Measurements from ENCODE around the gene CDC42BPB. TPM values are rescaled to one million over a fixed set of nuclear protein-coding genes. Genes with fewer than 3 reads are reported as not detected.

Gene CDC42BPB
- total and polyA plus RNA-seq, 2 of the 13 experiments (the other 11 are each of a cell fraction or from before 2014, with no cell fraction given), result 19.7 to 32.3 TPM

GRCh38 chr14:103104654-103105452 lies 47.5 kb upstream of the CDC42BPB start (continued):
- TF ChIP-seq FOXO4 (CRISPR knock-in tag; conservative IDR thresholded peaks at IDR 0.05), result no peak
- TF ChIP-seq ZFP82 (CRISPR knock-in tag; IDR thresholded peaks at IDR 0.05; ENCODE audit: borderline replicate concordance), result no peak
- no peak for TF ChIP-seq ZNF337 (CRISPR knock-in tag; IDR thresholded peaks at IDR 0.05; ENCODE audit: borderline replicate concordance, low read depth)
- no peak for TF ChIP-seq CENPX (CRISPR knock-in tag; IDR thresholded peaks at IDR 0.05)
- TF ChIP-seq ZNF101 (CRISPR knock-in tag; IDR thresholded peaks at IDR 0.05; ENCODE audit: borderline replicate concordance, low read depth), result no peak
- no peak for TF ChIP-seq ETS1 (CRISPR knock-in tag; IDR thresholded peaks at IDR 0.05)
- TF ChIP-seq ZNF142 (CRISPR knock-in tag; IDR thresholded peaks at IDR 0.05), result no peak
- TF ChIP-seq ZNF276 (CRISPR knock-in tag; IDR thresholded peaks at IDR 0.05; ENCODE audit: low read depth), result no peak
- no peak for TF ChIP-seq ARNT (IDR thresholded peaks at IDR 0.05)
- no peak for TF ChIP-seq ZNF383 (CRISPR knock-in tag; IDR thresholded peaks at IDR 0.05; ENCODE audit: borderline replicate concordance)
- TF ChIP-seq ZNF512 (CRISPR knock-in tag; IDR thresholded peaks at IDR 0.05), result no peak
- TF ChIP-seq PITX1 (CRISPR knock-in tag; IDR thresholded peaks at IDR 0.05), result no peak
- TF ChIP-seq TBX2 (CRISPR knock-in tag; IDR thresholded peaks at IDR 0.05; ENCODE audit: borderline replicate concordance), result peak; percentile 19; the same call in 1 of the 2 replicates
- TF ChIP-seq NFYB (CRISPR knock-in tag; IDR thresholded peaks at IDR 0.05), result no peak
- no peak for TF ChIP-seq ZNF615 (CRISPR knock-in tag; IDR thresholded peaks at IDR 0.05; ENCODE audit: borderline replicate concordance)
